Stimulated activated CD4-positive, alpha-beta T cell treated with anti-CD3 and anti-CD28 coated beads, Interleukin-1b, Interleukin-23, amount 100 ng/mL, for 48 hours (primary cell): ENCODE results near the gene CELSR1.

Source experiments
- DNase-seq: peaks from one replicate; pipeline ENCODE4 v3.0.0-alpha.2; 2020

The CELSR1 gene

GRCh38 chr22:46455446-46455845 is 82.0 kb downstream of the CELSR1 start:
- DNase-seq, result no peak

- DNase-seq, result no peak
These were observed 82.7 kb downstream of the CELSR1 start for GRCh38 chr22:46454504-46455269.

GRCh38 chr22:46453829-46454503 is 83.5 kb downstream of the CELSR1 start:
- no peak for DNase-seq

- DNase-seq, result no peak
These were observed 84.2 kb downstream of the CELSR1 start for GRCh38 chr22:46453006-46453828.

- DNase-seq, result no peak
These were observed 85.0 kb downstream of the CELSR1 start for GRCh38 chr22:46452195-46453005.

- DNase-seq, result no peak
These were observed 85.7 kb downstream of the CELSR1 start for GRCh38 chr22:46451741-46452140.

- no peak for DNase-seq
These were observed 86.4 kb downstream of the CELSR1 start for GRCh38 chr22:46450931-46451561.

- no peak for DNase-seq
These were observed 87.3 kb downstream of the CELSR1 start for GRCh38 chr22:46449974-46450745.

- DNase-seq, result no peak
These were observed 88.2 kb downstream of the CELSR1 start for GRCh38 chr22:46449116-46449691.

GRCh38 chr22:46448333-46448732 is 89.1 kb downstream of the CELSR1 start:
- DNase-seq, result no peak

GRCh38 chr22:46447906-46448305 is 89.5 kb downstream of the CELSR1 start:
- no peak for DNase-seq

- DNase-seq, result no peak
These were observed 90.6 kb downstream of the CELSR1 start for GRCh38 chr22:46446799-46447198.

- DNase-seq, result no peak
These were observed 91.5 kb downstream of the CELSR1 start for GRCh38 chr22:46445771-46446420.

GRCh38 chr22:46444390-46444854 is 93.0 kb downstream of the CELSR1 start:
- no peak for DNase-seq

- DNase-seq, result no peak
These were observed 93.5 kb downstream of the CELSR1 start for GRCh38 chr22:46443850-46444389.

- DNase-seq, result no peak
These were observed 95.1 kb downstream of the CELSR1 start for GRCh38 chr22:46442217-46442853.

- no peak for DNase-seq
These were observed 97.6 kb downstream of the CELSR1 start for GRCh38 chr22:46439576-46440465.

GRCh38 chr22:46439111-46439510 is 98.3 kb downstream of the CELSR1 start:
- no peak for DNase-seq
